Retinal pigment epithelial cell (primary cell): ENCODE measurements around the gene ATP4A.
"Not testable (repeated sequence)": the region's sequence is repeated elsewhere in the genome, so short reads cannot be mapped to it uniquely, and the experiment has no call there.

Experiments
- DNase-seq: peaks from one replicate; pipeline ENCODE4 v3.0.0-alpha.2; 2010; ENCODE audit warnings: low read depth
- H3K4me3 ChIP-seq: 2 replicates; pipeline ENCODE4 v1.5.1; 2011; ENCODE audit warnings: mild to moderate bottlenecking, low read length, control low read depth, moderate library complexity
- CTCF ChIP-seq: conservative IDR thresholded peaks from 2 replicates; pipeline ENCODE4 v1.5.1; 2011; ENCODE audit warnings: low read depth, low read length, control low read depth, inconsistent platforms

ATP4A gene

GRCh38 chr19:35563207-35563829 is at the start of gene ATP4A:
Gene ATP4A, minus strand, starts transcription at chr19:35563658. Its CDS starts 29 bp downstream, at chr19:35563629.
- H3K4me3 ChIP-seq: no peak within 1 kb of the TSS
- no peak for DNase-seq
- TF ChIP-seq CTCF: no peak

GRCh38 chr19:35612559-35613321 is 49.3 kb upstream of the ATP4A start, which contains the start of gene HAUS5:
Gene HAUS5, plus strand, starts transcription at chr19:35612735. Its CDS starts 60 bp downstream, at chr19:35612795.
- no peak for TF ChIP-seq CTCF
- DNase-seq: peak; percentile 55

GRCh38 chr19:35612224-35612558 is 48.7 kb upstream of the ATP4A start:
- no peak for TF ChIP-seq CTCF
- DNase-seq: no peak

More at GRCh38 chr19:35612559-35613321, 49.3 kb upstream of the ATP4A start, which contains the start of gene HAUS5:
- H3K4me3 ChIP-seq: peak within 1 kb of the TSS; percentile 95

GRCh38 chr19:35609851-35610353 is 46.4 kb upstream of the ATP4A start:
- DNase-seq: no peak
- H3K4me3 ChIP-seq: no peak overlapping the region
- TF ChIP-seq CTCF: no peak

More at GRCh38 chr19:35612224-35612558, 48.7 kb upstream of the ATP4A start:
- H3K4me3 ChIP-seq: peak overlapping the region; percentile 95

- no peak for DNase-seq
- TF ChIP-seq CTCF: no peak
- no peak overlapping the region for H3K4me3 ChIP-seq
Measured at GRCh38 chr19:35608251-35608650, 44.8 kb upstream of the ATP4A start.

- no peak for DNase-seq
- H3K4me3 ChIP-seq: no peak overlapping the region
- no peak for TF ChIP-seq CTCF
Measured at GRCh38 chr19:35607661-35608060, 44.2 kb upstream of the ATP4A start.

- not testable (repeated sequence) for H3K4me3 ChIP-seq, DNase-seq
Measured at GRCh38 chr19:35607170-35607569, 43.7 kb upstream of the ATP4A start.

GRCh38 chr19:35604436-35604835 is 41.0 kb upstream of the ATP4A start:
- not testable (repeated sequence) for DNase-seq, H3K4me3 ChIP-seq
